Transverse colon (tissue), 4 donors: Measurements from ENCODE around the gene HADH.

Source experiments
- POLR2A ChIP-seq: fragments of 450-650 bp; IDR thresholded peaks from one replicate; pipeline ENCODE4 v1.6.1; 2016; ENCODE audit warnings: antibody characterized with exemption, mild to moderate bottlenecking, moderate library complexity
- POLR2AphosphoS5 ChIP-seq, 3 donors: sonication (generic); formaldehyde crosslinking; IDR thresholded peaks; one replicate each; pipeline ENCODE4 v1.6.1; 2016; ENCODE audit warnings: antibody characterized with exemption in 3 of 3
- TF ChIP-seq, protein P1 (sequence below), 5 experiments: fragments of 200-600 bp in 3 of 5; fragments of 450-650 bp in 2 of 5; sonication (generic) in 3 of 5; IDR thresholded peaks; 1 replicate in 2 of 5; 2 replicates in 3 of 5; pipeline ENCODE4 v1.5.1; 2016 to 2017; ENCODE audit warnings: antibody characterized with exemption in 5 of 5, inconsistent platforms in 3 of 5, mild to moderate bottlenecking in 2 of 5, moderate library complexity in 1 of 5

DNA sequence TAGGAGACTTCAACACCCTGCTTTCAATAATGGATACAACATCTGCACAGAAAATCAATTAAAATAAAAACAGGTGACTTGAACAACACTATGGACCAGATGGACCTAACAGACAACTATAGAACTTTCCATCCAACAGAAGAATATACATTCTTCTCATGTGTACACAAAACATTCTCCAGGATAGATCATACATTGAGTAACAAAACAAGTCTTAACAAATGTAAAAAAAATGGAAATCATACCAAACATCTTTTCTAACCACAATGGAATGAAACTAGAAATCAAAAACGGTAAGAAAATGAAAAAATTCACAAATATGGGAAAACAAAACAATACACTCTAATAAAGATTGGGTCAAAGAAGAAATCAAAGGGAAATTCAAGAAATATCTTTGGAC, 33.7 kb upstream of the HADH start:
- TF ChIP-seq, protein P1, sequence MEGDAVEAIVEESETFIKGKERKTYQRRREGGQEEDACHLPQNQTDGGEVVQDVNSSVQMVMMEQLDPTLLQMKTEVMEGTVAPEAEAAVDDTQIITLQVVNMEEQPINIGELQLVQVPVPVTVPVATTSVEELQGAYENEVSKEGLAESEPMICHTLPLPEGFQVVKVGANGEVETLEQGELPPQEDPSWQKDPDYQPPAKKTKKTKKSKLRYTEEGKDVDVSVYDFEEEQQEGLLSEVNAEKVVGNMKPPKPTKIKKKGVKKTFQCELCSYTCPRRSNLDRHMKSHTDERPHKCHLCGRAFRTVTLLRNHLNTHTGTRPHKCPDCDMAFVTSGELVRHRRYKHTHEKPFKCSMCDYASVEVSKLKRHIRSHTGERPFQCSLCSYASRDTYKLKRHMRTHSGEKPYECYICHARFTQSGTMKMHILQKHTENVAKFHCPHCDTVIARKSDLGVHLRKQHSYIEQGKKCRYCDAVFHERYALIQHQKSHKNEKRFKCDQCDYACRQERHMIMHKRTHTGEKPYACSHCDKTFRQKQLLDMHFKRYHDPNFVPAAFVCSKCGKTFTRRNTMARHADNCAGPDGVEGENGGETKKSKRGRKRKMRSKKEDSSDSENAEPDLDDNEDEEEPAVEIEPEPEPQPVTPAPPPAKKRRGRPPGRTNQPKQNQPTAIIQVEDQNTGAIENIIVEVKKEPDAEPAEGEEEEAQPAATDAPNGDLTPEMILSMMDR (IDR thresholded peaks at IDR 0.05) = no peak
- TF ChIP-seq POLR2A = no peak
- no peak for TF ChIP-seq POLR2AphosphoS5 (IDR thresholded peaks at IDR 0.05)
